ENCODE measurements around the gene SOX2. TPM values are rescaled to one million over a fixed set of nuclear protein-coding genes. Genes with fewer than 3 reads are reported as not detected.

SOX2 gene
- total RNA-seq (2014; rRNA removed) (not detected in 2 replicates), Bru-seq, nascent RNA (percentile 21 among the genes with signal in this experiment), BruChase-seq, experiment 1, labeled RNA remaining after a 6-hour chase (not detected), BruChase-seq, experiment 2, labeled RNA remaining after a 2-hour chase (not detected)
- long read RNA-seq: 0 reads

GRCh38 chr3:181711325-181712135 lies at the start of gene SOX2:
Gene SOX2 (plus strand): TSS chr3:181711925. CDS start chr3:181712361, 436 bp downstream.
- no peaks in the 10 kb centered on the region for H3K79me2 ChIP-seq (ENCODE audit: low read length)
- intact Hi-C loops (cut with micrococcal nuclease): no loop called here
- ChIA-PET POLR2A (ENCODE audit: unreplicated experiment) (interaction anchor here (0.6 kb wide), 1 partner anchor 502 kb away, joined by 14 read pairs; no protein-coding TSS in a partner anchor), CTCF (interaction anchor here (0.7 kb wide), 1 partner anchor 549 kb away, joined by 3 read pairs; no protein-coding TSS in a partner anchor)
- no peaks in the 10 kb centered on the region for H3K9me3 ChIP-seq (ENCODE audit: low read length)
- peaks cover 9% of the 10 kb centered on the region; the same call in 1 of the 2 replicates for H3K4me1 ChIP-seq (ENCODE audit: insufficient read depth, low read length)
- DNase-seq: peak; percentile 69
- ATAC-seq: peak; percentile 67
- peak within 1 kb of the TSS; percentile 75 for H2AFZ ChIP-seq (ENCODE audit: low read length)
- no peaks in the 10 kb centered on the region for H3K9me2 ChIP-seq (replicated peaks; ENCODE audit: low read length)
- H3F3A ChIP-seq (ENCODE audit: low read length, unreplicated experiment): no peaks in the 10 kb centered on the region
- H3K4me2 ChIP-seq (ENCODE audit: low read length): peak within 1 kb of the TSS; percentile 88
- BruUV-seq (replicated peaks): no TSS peak
- H4K20me1 ChIP-seq (ENCODE audit: low read length): no peaks in the 10 kb centered on the region
- peak within 1 kb of the TSS; percentile 62 for H3K4me3 ChIP-seq (ENCODE audit: low read length)
- no peak within 1 kb of the TSS for H3K27ac ChIP-seq (ENCODE audit: low read length)
- TF ChIP-seq EZH2phosphoT487 (IDR thresholded peaks at IDR 0.05; ENCODE audit: borderline replicate concordance, low read length) (no peak), CTCF (conservative IDR thresholded peaks at IDR 0.05; ENCODE audit: low read depth, low read length) (no peak), EZH2 (IDR thresholded peaks at IDR 0.05; ENCODE audit: low read length, unreplicated experiment) (no peak)
- H3K27me3 ChIP-seq (ENCODE audit: low read length): peaks cover 93% of the 10 kb centered on the region
- no peak within 1 kb of the TSS for H3K9ac ChIP-seq (ENCODE audit: low read length)
- H3K36me3 ChIP-seq (ENCODE audit: low read depth, low read length): no peaks in the 10 kb centered on the region

GRCh38 chr3:181683563-181683962 lies 28.2 kb upstream of the SOX2 start:
- TF ChIP-seq EZH2 (IDR thresholded peaks at IDR 0.05; ENCODE audit: low read length, unreplicated experiment): no peak
- Histone ChIP-seq H3K27ac (ENCODE audit: low read length) (no peak overlapping the region), H3K36me3 (ENCODE audit: low read depth, low read length) (no peaks in the 10 kb centered on the region), H4K20me1 (ENCODE audit: low read length) (no peaks in the 10 kb centered on the region), H3F3A (ENCODE audit: low read length, unreplicated experiment) (no peaks in the 10 kb centered on the region), H3K9me2 (replicated peaks; ENCODE audit: low read length) (no peaks in the 10 kb centered on the region), H3K9ac (ENCODE audit: low read length) (no peak overlapping the region), H3K9me3 (ENCODE audit: low read length) (no peaks in the 10 kb centered on the region), H3K79me2 (ENCODE audit: low read length) (no peaks in the 10 kb centered on the region), H2AFZ (ENCODE audit: low read length) (no peak overlapping the region), H3K4me2 (ENCODE audit: low read length) (no peak overlapping the region), H3K4me1 (ENCODE audit: insufficient read depth, low read length) (no peaks in the 10 kb centered on the region), H3K4me3 (ENCODE audit: low read length) (no peak overlapping the region), H3K27me3 (ENCODE audit: low read length) (peaks cover 21% of the 10 kb centered on the region)
- DNase-seq: no peak
- POLR2A ChIA-PET (ENCODE audit: unreplicated experiment): no interaction called here
- CTCF ChIA-PET: no interaction called here
- ATAC-seq: no peak
- no TSS peak for BruUV-seq (replicated peaks)
- intact Hi-C loops (cut with micrococcal nuclease): no loop called here

GRCh38 chr3:181687190-181687589 lies 24.5 kb upstream of the SOX2 start:
- Histone ChIP-seq H3K4me1 (ENCODE audit: insufficient read depth, low read length) (no peaks in the 10 kb centered on the region), H2AFZ (ENCODE audit: low read length) (no peak overlapping the region), H3K27me3 (ENCODE audit: low read length) (peaks cover 38% of the 10 kb centered on the region), H3K9ac (ENCODE audit: low read length) (no peak overlapping the region), H3K36me3 (ENCODE audit: low read depth, low read length) (no peaks in the 10 kb centered on the region), H3F3A (ENCODE audit: low read length, unreplicated experiment) (no peaks in the 10 kb centered on the region), H3K4me2 (ENCODE audit: low read length) (no peak overlapping the region), H4K20me1 (ENCODE audit: low read length) (no peaks in the 10 kb centered on the region), H3K9me2 (replicated peaks; ENCODE audit: low read length) (no peaks in the 10 kb centered on the region), H3K4me3 (ENCODE audit: low read length) (no peak overlapping the region), H3K27ac (ENCODE audit: low read length) (no peak overlapping the region), H3K79me2 (ENCODE audit: low read length) (no peaks in the 10 kb centered on the region), H3K9me3 (ENCODE audit: low read length) (no peaks in the 10 kb centered on the region)
- BruUV-seq (replicated peaks): no TSS peak
- POLR2A ChIA-PET (ENCODE audit: unreplicated experiment): no interaction called here
- CTCF ChIA-PET: interaction anchor here (0.6 kb wide), 1 partner anchor 119 kb away, joined by 3 read pairs; no protein-coding TSS in a partner anchor
- ATAC-seq (no peak), DNase-seq (no peak)
- TF ChIP-seq CTCF (conservative IDR thresholded peaks at IDR 0.05; ENCODE audit: low read depth, low read length) (no peak), EZH2phosphoT487 (IDR thresholded peaks at IDR 0.05; ENCODE audit: borderline replicate concordance, low read length) (no peak), EZH2 (IDR thresholded peaks at IDR 0.05; ENCODE audit: low read length, unreplicated experiment) (no peak)
- intact Hi-C loops (cut with micrococcal nuclease): no loop called here

All from PC-3 (cell line).